ENCODE measurements around the gene LPCAT4. TPM values are rescaled to one million over a fixed set of nuclear protein-coding genes. Genes with fewer than 3 reads are reported as not detected.

Gene LPCAT4
- total and polyA plus RNA-seq, 4 donors: 1.1 to 2.4 (median 1.8) TPM

DNA sequence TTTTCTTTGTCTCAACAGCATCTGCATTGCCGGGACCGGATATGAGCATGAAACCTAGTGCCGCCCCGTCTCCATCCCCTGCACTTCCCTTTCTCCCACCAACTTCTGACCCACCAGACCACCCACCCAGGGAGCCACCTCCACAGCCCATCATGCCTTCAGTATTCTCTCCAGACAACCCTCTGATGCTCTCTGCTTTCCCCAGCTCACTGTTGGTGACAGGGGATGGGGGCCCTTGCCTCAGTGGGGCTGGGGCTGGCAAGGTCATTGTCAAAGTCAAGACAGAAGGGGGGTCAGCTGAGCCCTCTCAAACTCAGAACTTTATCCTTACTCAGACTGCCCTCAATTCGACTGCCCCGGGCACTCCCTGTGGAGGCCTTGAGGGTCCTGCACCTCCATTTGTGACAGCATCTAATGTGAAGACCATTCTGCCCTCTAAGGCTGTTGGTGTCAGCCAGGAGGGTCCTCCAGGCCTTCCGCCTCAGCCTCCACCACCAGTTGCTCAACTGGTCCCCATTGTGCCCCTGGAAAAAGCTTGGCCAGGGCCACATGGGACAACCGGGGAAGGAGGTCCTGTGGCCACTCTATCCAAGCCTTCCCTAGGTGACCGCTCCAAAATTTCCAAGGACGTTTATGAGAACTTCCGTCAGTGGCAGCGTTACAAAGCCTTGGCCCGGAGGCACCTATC lies 18.9 kb downstream of the LPCAT4 start:
- Histone ChIP-seq H3K27ac (ENCODE audit: low read depth in 1 of 2, low read length in 2 of 2) (no peak overlapping the region), H3K4me1 (ENCODE audit: control insufficient read depth in 4 of 4, insufficient read depth in 4 of 4, low read length in 3 of 4) (no peaks in the 10 kb centered on the region), H3K9ac (ENCODE audit: low read depth in 1 of 2, low read length in 2 of 2) (no peak overlapping the region), H3K4me3 (ENCODE audit: low read depth in 1 of 3, low read length in 3 of 3) (no peak overlapping the region), H3K27me3 (ENCODE audit: control insufficient read depth in 4 of 4, insufficient read depth in 4 of 4, low read length in 3 of 4) (peaks cover 0 to 2% (median 0%) of the 10 kb centered on the region in 4 donors), H3K36me3 (ENCODE audit: control insufficient read depth in 4 of 4, insufficient read depth in 3 of 4, low read depth in 1 of 4, low read length in 3 of 4) (no peaks in the 10 kb centered on the region), H3K9me3 (ENCODE audit: control insufficient read depth in 4 of 4, low read length in 3 of 4) (no peaks in the 10 kb centered on the region)
- no peak for DNase-seq (ENCODE audit: low spot score)
- TF ChIP-seq, protein P1, sequence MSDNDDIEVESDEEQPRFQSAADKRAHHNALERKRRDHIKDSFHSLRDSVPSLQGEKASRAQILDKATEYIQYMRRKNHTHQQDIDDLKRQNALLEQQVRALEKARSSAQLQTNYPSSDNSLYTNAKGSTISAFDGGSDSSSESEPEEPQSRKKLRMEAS (IDR thresholded peaks at IDR 0.05): no peak
- TF ChIP-seq RAD21 (IDR thresholded peaks at IDR 0.05) (no peak), GABPA (IDR thresholded peaks at IDR 0.05 in 1 of 2, conservative IDR thresholded peaks at IDR 0.05 in 1 of 2) (no peak), HNF4G (IDR thresholded peaks at IDR 0.05) (no peak), SP1 (IDR thresholded peaks at IDR 0.05) (no peak), EGR1 (IDR thresholded peaks at IDR 0.05; ENCODE audit: low read depth in 2 of 2) (no peak), FOXA1 (IDR thresholded peaks at IDR 0.05) (no peak), NR2F2 (IDR thresholded peaks at IDR 0.05) (no peak), HNF4A (conservative IDR thresholded peaks at IDR 0.05) (no peak), TAF1 (conservative IDR thresholded peaks at IDR 0.05) (no peak)
- TF ChIP-seq, protein P2, sequence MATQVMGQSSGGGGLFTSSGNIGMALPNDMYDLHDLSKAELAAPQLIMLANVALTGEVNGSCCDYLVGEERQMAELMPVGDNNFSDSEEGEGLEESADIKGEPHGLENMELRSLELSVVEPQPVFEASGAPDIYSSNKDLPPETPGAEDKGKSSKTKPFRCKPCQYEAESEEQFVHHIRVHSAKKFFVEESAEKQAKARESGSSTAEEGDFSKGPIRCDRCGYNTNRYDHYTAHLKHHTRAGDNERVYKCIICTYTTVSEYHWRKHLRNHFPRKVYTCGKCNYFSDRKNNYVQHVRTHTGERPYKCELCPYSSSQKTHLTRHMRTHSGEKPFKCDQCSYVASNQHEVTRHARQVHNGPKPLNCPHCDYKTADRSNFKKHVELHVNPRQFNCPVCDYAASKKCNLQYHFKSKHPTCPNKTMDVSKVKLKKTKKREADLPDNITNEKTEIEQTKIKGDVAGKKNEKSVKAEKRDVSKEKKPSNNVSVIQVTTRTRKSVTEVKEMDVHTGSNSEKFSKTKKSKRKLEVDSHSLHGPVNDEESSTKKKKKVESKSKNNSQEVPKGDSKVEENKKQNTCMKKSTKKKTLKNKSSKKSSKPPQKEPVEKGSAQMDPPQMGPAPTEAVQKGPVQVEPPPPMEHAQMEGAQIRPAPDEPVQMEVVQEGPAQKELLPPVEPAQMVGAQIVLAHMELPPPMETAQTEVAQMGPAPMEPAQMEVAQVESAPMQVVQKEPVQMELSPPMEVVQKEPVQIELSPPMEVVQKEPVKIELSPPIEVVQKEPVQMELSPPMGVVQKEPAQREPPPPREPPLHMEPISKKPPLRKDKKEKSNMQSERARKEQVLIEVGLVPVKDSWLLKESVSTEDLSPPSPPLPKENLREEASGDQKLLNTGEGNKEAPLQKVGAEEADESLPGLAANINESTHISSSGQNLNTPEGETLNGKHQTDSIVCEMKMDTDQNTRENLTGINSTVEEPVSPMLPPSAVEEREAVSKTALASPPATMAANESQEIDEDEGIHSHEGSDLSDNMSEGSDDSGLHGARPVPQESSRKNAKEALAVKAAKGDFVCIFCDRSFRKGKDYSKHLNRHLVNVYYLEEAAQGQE (IDR thresholded peaks at IDR 0.05): no peak
- TF ChIP-seq, protein P3, sequence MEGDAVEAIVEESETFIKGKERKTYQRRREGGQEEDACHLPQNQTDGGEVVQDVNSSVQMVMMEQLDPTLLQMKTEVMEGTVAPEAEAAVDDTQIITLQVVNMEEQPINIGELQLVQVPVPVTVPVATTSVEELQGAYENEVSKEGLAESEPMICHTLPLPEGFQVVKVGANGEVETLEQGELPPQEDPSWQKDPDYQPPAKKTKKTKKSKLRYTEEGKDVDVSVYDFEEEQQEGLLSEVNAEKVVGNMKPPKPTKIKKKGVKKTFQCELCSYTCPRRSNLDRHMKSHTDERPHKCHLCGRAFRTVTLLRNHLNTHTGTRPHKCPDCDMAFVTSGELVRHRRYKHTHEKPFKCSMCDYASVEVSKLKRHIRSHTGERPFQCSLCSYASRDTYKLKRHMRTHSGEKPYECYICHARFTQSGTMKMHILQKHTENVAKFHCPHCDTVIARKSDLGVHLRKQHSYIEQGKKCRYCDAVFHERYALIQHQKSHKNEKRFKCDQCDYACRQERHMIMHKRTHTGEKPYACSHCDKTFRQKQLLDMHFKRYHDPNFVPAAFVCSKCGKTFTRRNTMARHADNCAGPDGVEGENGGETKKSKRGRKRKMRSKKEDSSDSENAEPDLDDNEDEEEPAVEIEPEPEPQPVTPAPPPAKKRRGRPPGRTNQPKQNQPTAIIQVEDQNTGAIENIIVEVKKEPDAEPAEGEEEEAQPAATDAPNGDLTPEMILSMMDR (IDR thresholded peaks at IDR 0.05; ENCODE audit: low read depth, low read length, missing input control): no peak
- TF ChIP-seq, protein P4, sequence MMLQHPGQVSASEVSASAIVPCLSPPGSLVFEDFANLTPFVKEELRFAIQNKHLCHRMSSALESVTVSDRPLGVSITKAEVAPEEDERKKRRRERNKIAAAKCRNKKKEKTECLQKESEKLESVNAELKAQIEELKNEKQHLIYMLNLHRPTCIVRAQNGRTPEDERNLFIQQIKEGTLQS (IDR thresholded peaks at IDR 0.05): no peak
- TF ChIP-seq, protein P5, sequence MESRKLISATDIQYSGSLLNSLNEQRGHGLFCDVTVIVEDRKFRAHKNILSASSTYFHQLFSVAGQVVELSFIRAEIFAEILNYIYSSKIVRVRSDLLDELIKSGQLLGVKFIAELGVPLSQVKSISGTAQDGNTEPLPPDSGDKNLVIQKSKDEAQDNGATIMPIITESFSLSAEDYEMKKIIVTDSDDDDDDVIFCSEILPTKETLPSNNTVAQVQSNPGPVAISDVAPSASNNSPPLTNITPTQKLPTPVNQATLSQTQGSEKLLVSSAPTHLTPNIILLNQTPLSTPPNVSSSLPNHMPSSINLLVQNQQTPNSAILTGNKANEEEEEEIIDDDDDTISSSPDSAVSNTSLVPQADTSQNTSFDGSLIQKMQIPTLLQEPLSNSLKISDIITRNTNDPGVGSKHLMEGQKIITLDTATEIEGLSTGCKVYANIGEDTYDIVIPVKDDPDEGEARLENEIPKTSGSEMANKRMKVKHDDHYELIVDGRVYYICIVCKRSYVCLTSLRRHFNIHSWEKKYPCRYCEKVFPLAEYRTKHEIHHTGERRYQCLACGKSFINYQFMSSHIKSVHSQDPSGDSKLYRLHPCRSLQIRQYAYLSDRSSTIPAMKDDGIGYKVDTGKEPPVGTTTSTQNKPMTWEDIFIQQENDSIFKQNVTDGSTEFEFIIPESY (IDR thresholded peaks at IDR 0.05): no peak
- 80% methylated on average over 13 of the region's 13 CpGs for WGBS
